Nucleus accumbens (tissue), 56 donors: ENCODE data around the gene NTN4.
"Not testable (repeated sequence)": the region's sequence is repeated elsewhere in the genome, so short reads cannot be mapped to it uniquely, and the experiment has no call there.

Experiments
- DNase-seq, 56 donors: peaks; one replicate each; lab custom pipeline; 2025; lab: John Stamatoyannopoulos, UW

NTN4 gene

GRCh38 chr12:95674163-95674562 is 116.4 kb downstream of the NTN4 start:
- no peak for DNase-seq

- DNase-seq, result no peak
Observed at GRCh38 chr12:95673576-95673975, 117.0 kb downstream of the NTN4 start.

GRCh38 chr12:95672166-95672565 is 118.4 kb downstream of the NTN4 start:
- no peak for DNase-seq

GRCh38 chr12:95671265-95671664 is 119.3 kb downstream of the NTN4 start:
- no peak for DNase-seq

- DNase-seq, result no peak
Observed at GRCh38 chr12:95663525-95663924, 127.0 kb downstream of the NTN4 start.

GRCh38 chr12:95661360-95661759 is 129.2 kb downstream of the NTN4 start:
- DNase-seq, result no peak

GRCh38 chr12:95658386-95658785 is 132.2 kb downstream of the NTN4 start:
- DNase-seq, result no peak

- DNase-seq, result not testable (repeated sequence)
Observed at GRCh38 chr12:95654665-95655064, 135.9 kb downstream of the NTN4 start.

- no peak for DNase-seq
Observed at GRCh38 chr12:95653771-95654546, 136.6 kb downstream of the NTN4 start.

GRCh38 chr12:95651681-95652080 is 138.9 kb downstream of the NTN4 start:
- no peak for DNase-seq

GRCh38 chr12:95648990-95649791 is 141.4 kb downstream of the NTN4 start:
- no peak for DNase-seq

GRCh38 chr12:95646781-95647190 is 143.8 kb downstream of the NTN4 start:
- no peak for DNase-seq

GRCh38 chr12:95643256-95643655 is 147.3 kb downstream of the NTN4 start:
- no peak for DNase-seq

GRCh38 chr12:95642583-95642982 is 148.0 kb downstream of the NTN4 start:
- DNase-seq, result no peak

- no peak for DNase-seq
Observed at GRCh38 chr12:95641299-95641952, 149.1 kb downstream of the NTN4 start.

- DNase-seq, result no peak
Observed at GRCh38 chr12:95640516-95640915, 150.0 kb downstream of the NTN4 start.

GRCh38 chr12:95637471-95638155 is 153.0 kb downstream of the NTN4 start:
- DNase-seq, result no peak

GRCh38 chr12:95637010-95637409 is 153.6 kb downstream of the NTN4 start:
- no peak for DNase-seq

GRCh38 chr12:95634622-95635621 is 155.6 kb downstream of the NTN4 start:
- no peak for DNase-seq
